Panc1 (cell line): ENCODE data around the gene TMEM8B. TPM values are rescaled to one million over a fixed set of nuclear protein-coding genes. Genes with fewer than 3 reads are reported as not detected.

ENCODE experiments used
- ATAC-seq: fragments of 200-7000 bp; cut with Tn5 transposase; 2 replicates; pipeline ENCODE4 v1.9.1; 2020; ENCODE audit warnings: mild to moderate bottlenecking, moderate library complexity
- BruUV-seq: library from RNA; stranded (reverse); fragments of 400-500 nt; replicated peaks from 2 replicates; lab custom pipeline; 2021; lab: Mats Ljungman, UMichigan
- CTCF ChIA-PET: fragments of 300-600 bp; sonication (Branson Sonifier 250); formaldehyde crosslinking; loops from one replicate; lab custom pipeline; 2022; ENCODE audit warnings: antibody characterized with exemption; lab: Charles Lee
- POLR2A ChIA-PET: fragments of 300-600 bp; sonication (Branson Sonifier 250); formaldehyde crosslinking; loops from one replicate; lab custom pipeline; 2022; ENCODE audit warnings: antibody characterized with exemption; lab: Charles Lee
- DNase-seq: peaks from one replicate; pipeline ENCODE4 v3.0.0-alpha.2; 2010; ENCODE audit warnings: low read depth, low spot score
- H3K27ac ChIP-seq: 2 replicates; pipeline ENCODE4 v1.5.1; 2011; ENCODE audit warnings: mild to moderate bottlenecking, low read length, inconsistent platforms
- H3K27me3 ChIP-seq: fragments of 200-500 bp; sonication (Bioruptor generic); 2 replicates; pipeline ENCODE4 v1.6.0; 2014; ENCODE audit warnings: low read length, inconsistent platforms; ENCODE audit not compliant: control insufficient read depth, insufficient read depth
- H3K36me3 ChIP-seq: fragments of 200-500 bp; sonication (Bioruptor generic); 2 replicates; pipeline ENCODE4 v1.5.1; 2014; ENCODE audit warnings: inconsistent platforms, mild to moderate bottlenecking, low read length, moderate library complexity; ENCODE audit not compliant: control insufficient read depth, insufficient read depth
- H3K4me1 ChIP-seq: 2 replicates; pipeline ENCODE4 v1.5.1; 2011; ENCODE audit warnings: inconsistent platforms, mild to moderate bottlenecking, low read length, moderate library complexity; ENCODE audit not compliant: control insufficient read depth, insufficient read depth
- H3K4me3 ChIP-seq, 2 experiments: 2 replicates each; pipeline ENCODE4 v1.5.1; 2011 to 2012; ENCODE audit warnings: low read depth in 2 of 2, low read length in 2 of 2, mild to moderate bottlenecking in 2 of 2, inconsistent platforms in 1 of 2, moderate library complexity in 1 of 2
- H3K9me3 ChIP-seq: fragments of 200-500 bp; sonication (Bioruptor generic); 2 replicates; pipeline ENCODE4 v1.5.1; 2014; ENCODE audit warnings: low read depth, mild to moderate bottlenecking, inconsistent platforms, low read length, moderate library complexity; ENCODE audit not compliant: control insufficient read depth, insufficient read depth
- CTCF ChIP-seq: fragments of 450-650 bp; IDR thresholded peaks from 2 replicates; pipeline ENCODE4 v1.5.1; 2017; ENCODE audit warnings: mild to moderate bottlenecking
- POLR2AphosphoS5 ChIP-seq: IDR thresholded peaks from 2 replicates; pipeline ENCODE4 v1.6.1; 2012; ENCODE audit warnings: mild to moderate bottlenecking, low read depth, low read length, moderate library complexity
- SIN3A ChIP-seq: IDR thresholded peaks from 2 replicates; pipeline ENCODE4 v1.6.1; 2012; ENCODE audit warnings: low read depth, mild to moderate bottlenecking, low read length, moderate library complexity, borderline replicate concordance; ENCODE audit not compliant: insufficient read depth
- TCF7L2 ChIP-seq: IDR thresholded peaks from 2 replicates; pipeline ENCODE4 v1.6.1; 2011; ENCODE audit warnings: mild to moderate bottlenecking, low read depth, low read length, inconsistent platforms
- in situ Hi-C: cut with HindIII; loops from 2 replicates; pipeline ENCODE4 v1.10.0; 2016; ENCODE audit warnings: low sequenced_read_pairs, low pct_unique_long_range_greater_than_20kb
- intact Hi-C: fragments of 100-400 bp; cut with micrococcal nuclease; formaldehyde crosslinking; loops from one replicate; pipeline ENCODE4 v1.10.0; 2022; ENCODE audit not compliant: unreplicated experiment
- total RNA-seq: library from RNA; stranded (reverse); gene quantifications from one replicate; pipeline ENCODE4 v1.2.1, GENCODE V29; 2021; ENCODE audit not compliant: unreplicated experiment
- TF ChIP-seq, protein P1 (sequence below), 2 experiments: IDR thresholded peaks; 2 replicates each; pipeline ENCODE4 v1.6.1; 2011 to 2012; ENCODE audit warnings: low read depth in 2 of 2, control low read depth in 1 of 2, low read length in 1 of 2, mild to moderate bottlenecking in 1 of 2, moderate library complexity in 1 of 2; ENCODE audit not compliant: insufficient read depth in 1 of 2

TMEM8B gene
- total RNA-seq, 1 experiment from 2014 or later: 7.9 TPM

- H3K36me3 ChIP-seq: no peaks in the 10 kb centered on the region
- H3K27ac ChIP-seq: no peak overlapping the region
- intact Hi-C loops (no loop called here), in situ Hi-C loops (no loop called here)
- H3K9me3 ChIP-seq: no peaks in the 10 kb centered on the region
- TF ChIP-seq SIN3A (no peak), POLR2AphosphoS5 (no peak), CTCF (no peak), TCF7L2 (no peak)
- TF ChIP-seq, protein P1, sequence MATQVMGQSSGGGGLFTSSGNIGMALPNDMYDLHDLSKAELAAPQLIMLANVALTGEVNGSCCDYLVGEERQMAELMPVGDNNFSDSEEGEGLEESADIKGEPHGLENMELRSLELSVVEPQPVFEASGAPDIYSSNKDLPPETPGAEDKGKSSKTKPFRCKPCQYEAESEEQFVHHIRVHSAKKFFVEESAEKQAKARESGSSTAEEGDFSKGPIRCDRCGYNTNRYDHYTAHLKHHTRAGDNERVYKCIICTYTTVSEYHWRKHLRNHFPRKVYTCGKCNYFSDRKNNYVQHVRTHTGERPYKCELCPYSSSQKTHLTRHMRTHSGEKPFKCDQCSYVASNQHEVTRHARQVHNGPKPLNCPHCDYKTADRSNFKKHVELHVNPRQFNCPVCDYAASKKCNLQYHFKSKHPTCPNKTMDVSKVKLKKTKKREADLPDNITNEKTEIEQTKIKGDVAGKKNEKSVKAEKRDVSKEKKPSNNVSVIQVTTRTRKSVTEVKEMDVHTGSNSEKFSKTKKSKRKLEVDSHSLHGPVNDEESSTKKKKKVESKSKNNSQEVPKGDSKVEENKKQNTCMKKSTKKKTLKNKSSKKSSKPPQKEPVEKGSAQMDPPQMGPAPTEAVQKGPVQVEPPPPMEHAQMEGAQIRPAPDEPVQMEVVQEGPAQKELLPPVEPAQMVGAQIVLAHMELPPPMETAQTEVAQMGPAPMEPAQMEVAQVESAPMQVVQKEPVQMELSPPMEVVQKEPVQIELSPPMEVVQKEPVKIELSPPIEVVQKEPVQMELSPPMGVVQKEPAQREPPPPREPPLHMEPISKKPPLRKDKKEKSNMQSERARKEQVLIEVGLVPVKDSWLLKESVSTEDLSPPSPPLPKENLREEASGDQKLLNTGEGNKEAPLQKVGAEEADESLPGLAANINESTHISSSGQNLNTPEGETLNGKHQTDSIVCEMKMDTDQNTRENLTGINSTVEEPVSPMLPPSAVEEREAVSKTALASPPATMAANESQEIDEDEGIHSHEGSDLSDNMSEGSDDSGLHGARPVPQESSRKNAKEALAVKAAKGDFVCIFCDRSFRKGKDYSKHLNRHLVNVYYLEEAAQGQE (IDR thresholded peaks at IDR 0.05; ENCODE audit: insufficient read depth in 1 of 2, low read depth in 2 of 2, low read length in 1 of 2): no peak
- H3K27me3 ChIP-seq: peaks cover 4% of the 10 kb centered on the region; the same call in 1 of the 2 replicates
- BruUV-seq: no TSS peak
- CTCF ChIA-PET: no interaction called here
- H3K4me1 ChIP-seq: no peaks in the 10 kb centered on the region
- POLR2A ChIA-PET: interaction anchor here (0.6 kb wide), 1 partner anchor 53 kb away, joined by 9 read pairs; no protein-coding TSS in a partner anchor
- ATAC-seq (0 out of 2 replicates have a peak, but pooled peaks have one; percentile 12), DNase-seq (no peak)
- H3K4me3 ChIP-seq: no peak overlapping the region
Observed at GRCh38 chr9:35891646-35892045, 62.6 kb downstream of the TMEM8B start.

- DNase-seq (no peak), ATAC-seq (no peak)
- Histone ChIP-seq H3K27me3 (peaks cover 4% of the 10 kb centered on the region; the same call in 1 of the 2 replicates), H3K4me1 (no peaks in the 10 kb centered on the region), H3K36me3 (no peaks in the 10 kb centered on the region), H3K27ac (no peak overlapping the region), H3K9me3 (no peaks in the 10 kb centered on the region), H3K4me3 (no peak overlapping the region)
- TF ChIP-seq TCF7L2: no peak
- TF ChIP-seq, protein P1 (IDR thresholded peaks at IDR 0.05; ENCODE audit: insufficient read depth in 1 of 2, low read depth in 2 of 2, low read length in 1 of 2): no peak
- no peak for TF ChIP-seq CTCF
- TF ChIP-seq SIN3A: no peak
- TF ChIP-seq POLR2AphosphoS5: no peak
- intact Hi-C loops: no loop called here
- CTCF ChIA-PET: interaction anchor here (0.5 kb wide), 1 partner anchor 104 kb away, joined by 5 read pairs; no protein-coding TSS in a partner anchor
- POLR2A ChIA-PET: no interaction called here
- in situ Hi-C loops: no loop called here
- no TSS peak for BruUV-seq
Observed at GRCh38 chr9:35892051-35892450, 63.0 kb downstream of the TMEM8B start.
